Hematopoietic multipotent progenitor cell treated with erythropoietin and hydrocortisone succinate and interleukin-3 and kit ligand, for 17 days (in vitro differentiated cells): Measurements from ENCODE around the gene COL6A1.
"Not testable (repeated sequence)": the region's sequence is repeated elsewhere in the genome, so short reads cannot be mapped to it uniquely, and the experiment has no call there.

Experiments used
- DNase-seq: peaks from one replicate; pipeline ENCODE4 v3.0.0-alpha.2; 2015; ENCODE audit warnings: low spot score

COL6A1 gene

GRCh38 chr21:45995686-45996179 is 14.2 kb downstream of the COL6A1 start:
- DNase-seq = no peak

- DNase-seq = no peak
These were observed 15.0 kb downstream of the COL6A1 start for GRCh38 chr21:45996311-45997204.

GRCh38 chr21:45997205-45997494 is 15.6 kb downstream of the COL6A1 start:
- no peak for DNase-seq

GRCh38 chr21:45997495-45998275 is 16.1 kb downstream of the COL6A1 start:
- DNase-seq = no peak

- no peak for DNase-seq
These were observed 16.7 kb downstream of the COL6A1 start for GRCh38 chr21:45998276-45998701.

GRCh38 chr21:45998871-45999580 is 17.5 kb downstream of the COL6A1 start:
- DNase-seq = no peak

GRCh38 chr21:45999581-46000181 is 18.1 kb downstream of the COL6A1 start:
- DNase-seq = no peak

GRCh38 chr21:46000182-46000730 is 18.7 kb downstream of the COL6A1 start:
- no peak for DNase-seq

GRCh38 chr21:46000731-46001641 is 19.4 kb downstream of the COL6A1 start:
- no peak for DNase-seq

GRCh38 chr21:46001821-46002681 is 20.5 kb downstream of the COL6A1 start:
- no peak for DNase-seq

GRCh38 chr21:46002841-46003574 is 21.4 kb downstream of the COL6A1 start:
- no peak for DNase-seq

- no peak for DNase-seq
These were observed 22.0 kb downstream of the COL6A1 start for GRCh38 chr21:46003575-46004007.

GRCh38 chr21:46004168-46004861 is 22.7 kb downstream of the COL6A1 start:
- DNase-seq = no peak

GRCh38 chr21:46005081-46005480 is 23.5 kb downstream of the COL6A1 start:
- no peak for DNase-seq

- no peak for DNase-seq
These were observed 23.9 kb downstream of the COL6A1 start for GRCh38 chr21:46005481-46005881.

- DNase-seq = not testable (repeated sequence)
These were observed 24.4 kb downstream of the COL6A1 start for GRCh38 chr21:46005894-46006546.
